GM12873 (cell line): ENCODE measurements around the gene GALNT11.

ENCODE experiments used
- CTCF ChIP-seq: IDR thresholded peaks from 2 replicates; pipeline ENCODE4 v1.5.1; 2012; ENCODE audit warnings: low read depth, mild to moderate bottlenecking, moderate library complexity, low read length, control low read depth; ENCODE audit not compliant: insufficient read depth; ENCODE audit errors: missing control alignments

The GALNT11 gene

GRCh38 chr7:152112829-152113228 lies 87.4 kb downstream of the GALNT11 start:
- no peak for TF ChIP-seq CTCF

GRCh38 chr7:152115021-152115718 lies 89.7 kb downstream of the GALNT11 start:
- TF ChIP-seq CTCF: no peak

- no peak for TF ChIP-seq CTCF
Measured at GRCh38 chr7:152117356-152117755, 91.9 kb downstream of the GALNT11 start.

GRCh38 chr7:152120210-152120609 lies 94.7 kb downstream of the GALNT11 start:
- no peak for TF ChIP-seq CTCF

- TF ChIP-seq CTCF: no peak
Measured at GRCh38 chr7:152120776-152121175, 95.3 kb downstream of the GALNT11 start.

GRCh38 chr7:152121432-152121831 lies 96.0 kb downstream of the GALNT11 start:
- no peak for TF ChIP-seq CTCF

GRCh38 chr7:152122540-152122939 lies 97.1 kb downstream of the GALNT11 start:
- TF ChIP-seq CTCF: no peak
